OCI-M1 (cell line): Measurements from ENCODE around the gene KRT71.
"Not testable (repeated sequence)": the region's sequence is repeated elsewhere in the genome, so short reads cannot be mapped to it uniquely, and the experiment has no call there.

ENCODE experiments used
- DNase-seq: peaks from one replicate; lab custom pipeline; 2025; lab: John Stamatoyannopoulos, UW

KRT71 gene

DNA sequence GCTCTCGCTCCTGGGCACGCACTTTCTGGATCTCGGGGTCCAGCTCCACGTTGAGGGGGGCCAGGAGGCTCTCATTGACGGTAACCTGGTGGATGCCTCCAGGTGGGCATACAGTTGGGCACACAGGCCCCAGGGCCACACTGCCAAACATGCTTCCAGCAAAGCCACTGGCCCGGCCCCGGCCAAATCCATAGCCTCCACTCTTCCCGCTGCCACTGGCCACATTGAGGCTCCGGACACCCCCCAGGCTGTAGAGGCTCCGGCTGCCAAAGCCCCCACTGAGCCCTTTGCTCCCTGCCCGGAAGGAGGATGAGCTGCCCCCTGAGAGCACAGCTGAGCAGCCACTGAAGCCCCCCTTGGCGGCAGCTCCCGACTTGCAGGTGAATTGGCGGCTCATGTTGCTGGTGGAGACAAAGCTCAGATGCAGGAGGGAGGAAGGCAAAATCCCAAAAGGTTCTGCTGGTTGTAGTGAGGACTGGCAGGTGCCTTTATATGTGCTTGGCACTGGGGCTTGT is at the start of gene KRT71:
TSS of gene KRT71 (minus strand) at position 465 of the 515 bp plus-strand sequence. CDS start at position 397, 68 bp downstream.
- no peak for DNase-seq

DNA sequence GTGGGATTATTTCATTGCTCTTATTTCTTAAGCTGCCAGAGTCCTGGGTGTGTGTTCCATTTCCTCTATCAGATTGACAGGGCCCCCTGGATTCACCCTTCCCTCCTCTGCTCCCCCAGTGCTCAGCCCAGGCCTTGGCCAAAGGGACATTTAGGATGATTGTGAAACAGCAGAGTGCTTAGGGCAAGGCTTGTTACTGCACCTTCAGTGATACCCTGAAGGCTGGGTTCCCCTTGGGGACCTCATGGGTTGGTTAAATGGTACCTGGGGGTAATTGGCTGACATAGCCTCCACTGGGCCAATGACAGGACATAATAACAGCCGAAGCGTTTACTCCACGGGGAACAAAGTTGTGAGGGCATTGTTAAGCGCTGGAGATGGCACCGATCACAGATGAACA is 49.6 kb upstream of the KRT71 start:
- DNase-seq = no peak

DNA sequence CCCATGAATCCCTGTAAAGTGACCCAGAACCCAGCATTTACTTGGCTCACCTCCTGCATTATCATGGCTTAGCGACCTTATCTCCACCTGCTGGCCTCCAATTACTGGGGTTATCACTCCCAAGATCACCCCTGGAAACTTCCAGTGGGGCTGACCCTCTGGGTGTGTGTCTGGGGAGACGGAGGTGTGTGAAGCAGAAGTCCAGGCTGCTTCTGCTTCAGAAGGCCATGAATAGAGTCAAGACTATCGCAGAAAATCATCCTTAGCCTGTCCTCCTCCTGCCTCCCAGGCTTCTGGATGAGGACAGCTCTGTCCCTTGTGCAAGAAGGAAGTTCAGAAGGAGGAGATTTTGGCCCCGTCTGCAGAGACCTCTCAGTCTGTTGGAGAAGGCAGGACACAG is 48.7 kb upstream of the KRT71 start:
- no peak for DNase-seq

DNA sequence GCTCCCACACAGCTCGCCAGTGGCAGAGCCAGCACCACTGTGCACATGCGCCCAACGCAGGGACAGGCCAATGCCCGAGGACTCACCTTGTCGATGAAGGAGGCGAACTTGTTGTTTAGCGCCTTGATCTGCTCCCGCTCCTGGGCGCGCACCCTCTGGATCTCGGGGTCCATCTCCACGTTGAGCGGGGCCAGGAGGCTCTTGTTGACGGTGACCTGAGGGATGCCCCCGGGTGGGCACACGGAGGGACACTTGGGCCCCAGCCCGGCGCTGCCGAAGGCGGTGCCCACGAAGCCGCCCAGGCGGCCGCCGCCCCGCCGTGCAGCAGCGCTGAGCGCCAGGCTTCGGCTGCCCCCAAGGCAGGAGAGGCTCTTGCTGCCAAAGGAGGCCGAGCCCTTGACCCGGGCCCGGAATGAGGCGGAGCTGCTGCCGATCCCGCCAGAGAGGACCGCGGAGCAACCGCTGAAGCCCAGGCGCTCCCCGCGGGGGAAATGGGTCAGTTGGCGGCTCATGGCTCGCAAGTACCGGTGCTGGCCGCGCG is 48.1 kb upstream of the KRT71 start, which contains the start of gene KRT72:
TSS of gene KRT72 (minus strand) at position 523 of the 541 bp plus-strand sequence. CDS start at position 512, 11 bp downstream.
- no peak for DNase-seq

DNA sequence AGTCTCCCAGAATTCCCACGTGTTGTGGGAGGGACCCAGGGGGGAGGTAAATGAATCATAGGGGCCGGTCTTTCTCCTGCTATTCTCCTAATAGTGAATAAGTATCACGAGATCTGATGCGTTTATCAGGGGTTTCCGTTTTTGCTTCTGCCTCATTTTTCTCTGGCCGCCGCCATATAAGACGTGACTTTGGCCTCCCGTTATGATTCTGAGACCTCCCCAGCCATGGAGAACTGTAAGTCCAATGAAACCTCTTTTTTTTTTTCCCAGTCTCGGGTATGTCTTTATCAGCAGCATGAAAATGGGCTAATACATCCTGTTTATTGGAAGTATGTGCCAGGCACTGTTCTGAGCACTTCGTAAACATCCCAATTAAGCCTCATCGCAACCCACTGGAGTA is 47.5 kb upstream of the KRT71 start:
- DNase-seq = no peak

DNA sequence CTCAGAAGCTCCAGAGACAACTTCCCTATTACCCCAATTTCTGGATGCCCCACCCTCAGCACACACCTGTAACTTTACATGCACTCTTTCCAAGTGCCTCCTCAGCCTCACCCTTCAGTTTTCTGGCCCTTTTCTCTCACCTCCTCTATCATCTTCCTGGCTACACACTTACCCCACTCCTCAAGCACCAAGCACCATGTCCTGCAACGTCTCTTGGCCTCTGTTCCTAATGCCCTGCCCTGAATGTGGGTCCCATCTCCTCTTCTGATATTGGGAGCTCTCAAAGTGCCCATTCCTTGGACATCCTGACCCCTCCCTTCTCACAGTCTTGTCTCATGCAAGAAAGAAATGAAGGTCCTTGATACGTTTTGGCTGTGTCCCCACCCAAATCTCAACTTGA is 47.1 kb upstream of the KRT71 start:
- no peak for DNase-seq

DNA sequence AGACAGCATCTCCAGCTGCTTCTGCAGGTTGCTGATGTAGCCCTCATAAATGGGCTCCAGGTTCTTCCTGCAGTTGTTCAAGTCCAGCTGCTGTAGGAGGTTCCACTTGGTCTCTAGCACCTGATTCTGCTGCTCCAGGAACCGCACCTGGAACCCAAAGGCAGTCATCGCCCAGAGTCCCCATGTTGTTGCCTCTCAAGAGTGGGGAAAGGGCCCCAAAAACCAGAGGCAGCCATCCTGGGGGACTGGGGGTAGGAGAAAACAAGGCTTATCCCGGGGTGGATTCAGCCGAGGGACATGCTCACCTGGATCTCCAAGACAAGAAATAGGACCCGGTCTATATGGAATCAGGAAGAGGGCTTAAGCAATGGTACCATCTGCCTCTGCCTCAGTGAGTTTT is 46.0 kb upstream of the KRT71 start:
- DNase-seq = no peak

DNA sequence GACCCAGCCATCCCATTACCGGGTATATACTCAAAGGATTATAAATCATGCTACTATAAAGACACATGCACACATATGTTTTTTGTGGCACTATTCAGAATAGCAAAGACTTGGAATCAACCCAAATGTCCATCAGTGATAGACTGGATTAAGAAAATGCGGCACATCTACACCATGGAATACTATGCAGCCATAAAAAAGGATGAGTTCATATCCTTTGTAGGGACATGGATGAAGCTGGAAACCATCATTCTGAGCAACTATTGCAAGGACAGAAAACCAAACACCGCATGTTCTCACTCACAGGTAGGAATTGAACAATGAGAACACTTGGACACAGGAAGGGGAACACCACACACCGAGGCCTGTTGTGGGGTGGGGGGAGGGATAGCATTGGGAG is 41.3 kb upstream of the KRT71 start:
- not testable (repeated sequence) for DNase-seq

DNA sequence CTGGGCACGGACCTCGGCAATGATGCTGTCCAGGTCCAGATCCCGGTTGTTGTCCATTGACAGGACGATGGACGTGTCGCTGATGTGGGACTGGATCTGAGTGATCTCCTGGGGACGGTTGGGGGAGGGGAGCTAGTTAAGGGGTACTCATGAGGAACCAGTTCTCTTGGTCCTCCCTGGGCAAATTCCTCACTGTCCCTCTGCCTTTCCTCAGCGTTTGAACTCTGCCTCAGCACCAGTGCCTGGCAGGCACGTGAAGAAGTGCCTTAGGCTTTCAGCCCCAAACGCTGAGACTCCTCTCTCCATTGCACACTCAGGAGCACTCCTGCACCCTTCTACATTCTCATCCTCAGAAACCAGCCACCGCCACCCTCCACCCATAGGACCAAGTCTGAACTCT is 38.6 kb upstream of the KRT71 start:
- no peak for DNase-seq

DNA sequence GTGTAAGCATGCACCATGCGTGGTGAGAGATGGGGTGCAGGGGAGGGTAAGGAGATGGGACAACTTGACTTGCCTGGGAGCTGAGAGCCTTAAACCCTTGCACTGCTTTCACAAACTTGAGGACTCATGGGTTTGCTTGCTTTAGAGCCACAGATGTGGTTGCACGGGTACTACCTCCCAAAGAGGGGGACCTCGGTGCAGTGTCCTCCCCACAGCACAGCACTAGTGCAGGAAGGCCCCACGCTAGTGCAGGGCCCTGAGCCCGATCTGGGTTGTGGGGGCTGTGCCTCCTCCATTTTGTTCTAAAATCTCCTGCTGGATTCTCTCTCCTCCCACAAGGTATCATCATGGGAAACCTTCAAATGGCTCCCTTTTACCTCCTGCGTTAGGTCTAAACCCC is 37.1 kb upstream of the KRT71 start:
- DNase-seq = no peak

DNA sequence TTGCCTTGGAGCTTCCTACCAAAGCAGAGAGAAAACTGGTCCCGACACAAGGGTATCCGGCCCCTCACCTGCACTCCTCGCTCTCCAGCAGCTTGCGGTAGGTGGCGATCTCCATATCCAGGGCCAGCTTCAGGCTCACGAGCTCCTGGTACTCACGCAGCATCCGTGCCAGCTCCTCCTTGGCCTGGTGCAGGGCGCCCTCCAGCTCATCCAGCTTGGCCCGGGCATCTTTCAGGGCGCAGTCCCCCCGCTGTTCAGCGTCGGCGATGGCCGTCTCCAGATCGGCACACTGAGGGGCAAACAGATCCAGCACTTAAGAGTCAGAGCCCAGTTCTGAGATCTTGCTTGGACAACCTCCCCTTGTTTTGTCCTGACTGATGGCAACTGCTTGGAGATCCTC is 34.6 kb upstream of the KRT71 start:
- DNase-seq = no peak

DNA sequence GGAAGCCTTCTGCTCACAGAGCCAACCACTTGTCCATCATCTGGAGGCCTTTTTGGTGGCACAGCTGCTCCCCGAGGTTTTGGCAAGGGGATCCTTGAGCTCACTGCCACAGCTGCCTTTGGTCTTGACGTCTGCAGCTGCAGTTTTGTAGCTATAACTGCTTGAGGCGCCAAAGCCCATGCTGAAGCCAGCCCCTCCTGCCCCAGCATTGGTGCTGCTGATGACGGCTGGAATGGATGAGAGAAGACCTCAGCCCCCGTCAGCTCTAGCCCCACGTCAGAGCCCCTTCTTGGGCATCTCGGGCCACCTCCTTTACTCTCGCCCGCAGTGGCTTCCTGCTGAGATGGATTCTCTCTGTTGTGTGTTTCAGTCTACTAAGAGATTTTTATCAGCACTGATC is 33.0 kb upstream of the KRT71 start:
- no peak for DNase-seq

DNA sequence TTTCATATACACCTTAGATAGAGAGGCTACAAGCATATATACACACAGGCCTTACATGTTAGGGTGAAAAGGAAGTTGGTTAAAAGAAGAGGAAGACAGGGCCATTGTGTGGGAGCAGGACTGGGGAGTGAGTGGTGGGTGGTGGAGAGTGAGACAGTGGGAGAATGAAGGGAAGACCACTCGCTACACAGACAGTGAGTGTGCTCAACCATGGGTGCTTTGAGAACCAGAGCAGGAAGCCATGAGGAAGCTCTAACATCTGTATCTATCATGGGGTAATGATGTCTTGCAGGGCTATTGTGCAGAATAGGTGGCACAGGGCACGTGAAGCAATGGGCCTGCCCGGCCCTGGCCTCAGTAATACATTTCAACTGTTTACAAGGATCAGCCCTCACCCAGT is 32.1 kb upstream of the KRT71 start:
- DNase-seq = peak; percentile 6

DNA sequence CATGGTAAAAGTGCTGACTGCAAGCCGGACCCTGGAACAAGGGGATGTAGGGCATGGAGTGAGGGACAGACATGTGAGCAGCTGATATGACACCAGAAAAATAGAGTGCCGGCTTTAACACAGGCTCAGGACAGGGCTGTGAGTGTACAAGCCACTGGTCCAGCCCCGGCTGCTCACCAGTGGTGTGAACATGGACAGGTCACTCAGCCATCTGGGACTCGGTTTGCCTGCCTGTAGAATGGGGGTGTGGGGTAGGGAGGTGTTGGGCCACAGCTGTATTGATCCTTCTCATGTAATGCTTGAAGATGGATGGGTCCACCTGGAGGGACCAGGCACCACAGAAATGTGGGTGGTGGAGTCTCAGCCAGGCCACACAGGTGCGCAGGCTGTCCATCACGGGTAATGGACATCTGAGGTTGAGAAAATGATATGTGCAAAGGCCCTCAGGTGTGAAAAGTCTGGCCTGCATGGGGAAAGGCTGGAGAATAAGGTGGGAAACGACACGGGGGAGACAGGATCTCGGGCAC is 31.3 kb upstream of the KRT71 start:
- no peak for DNase-seq

DNA sequence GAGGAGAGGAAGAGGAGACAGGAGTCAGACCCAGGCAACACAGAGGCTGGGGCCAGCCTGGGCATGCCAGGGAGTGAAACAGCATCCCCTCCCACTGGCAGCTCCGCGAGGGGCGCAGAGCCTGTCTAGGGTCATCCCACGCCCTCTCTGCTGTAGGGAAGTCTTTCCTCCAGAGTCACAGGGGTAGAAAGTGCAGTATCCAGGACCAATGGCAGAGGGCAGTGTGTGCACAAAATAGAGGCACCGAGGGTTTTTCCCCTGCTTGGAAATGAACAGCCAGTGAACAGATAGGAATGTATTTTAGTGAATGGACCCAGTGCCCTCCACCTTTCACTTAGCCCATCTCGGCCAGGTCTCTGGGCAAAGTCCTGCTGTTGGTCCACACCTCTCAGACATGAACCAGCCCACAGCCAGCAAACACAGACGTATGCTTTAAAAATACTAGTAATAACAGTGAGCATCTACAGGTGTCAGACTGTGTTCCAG is 30.1 kb upstream of the KRT71 start:
- DNase-seq = peak; percentile 82

DNA sequence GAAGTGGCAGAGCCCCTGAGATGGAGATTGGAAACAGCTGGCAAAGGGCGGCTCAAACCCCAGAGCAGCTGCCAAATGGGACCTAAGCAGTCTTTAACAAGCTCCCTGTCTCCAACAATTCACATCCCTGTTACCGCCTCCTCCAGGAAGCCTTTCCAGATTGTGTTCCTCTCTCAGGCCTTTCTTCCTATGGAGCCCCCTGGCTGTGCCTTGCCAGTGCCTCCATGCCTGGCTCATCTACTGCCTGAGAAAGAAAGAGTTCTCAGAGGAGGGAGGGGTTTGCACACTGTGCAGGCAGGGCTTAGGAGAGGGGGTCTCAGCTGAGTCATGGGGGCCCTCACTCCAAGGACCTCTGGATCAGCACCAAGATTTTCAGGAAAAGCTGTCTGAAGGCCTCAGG is 29.5 kb upstream of the KRT71 start:
- no peak for DNase-seq

DNA sequence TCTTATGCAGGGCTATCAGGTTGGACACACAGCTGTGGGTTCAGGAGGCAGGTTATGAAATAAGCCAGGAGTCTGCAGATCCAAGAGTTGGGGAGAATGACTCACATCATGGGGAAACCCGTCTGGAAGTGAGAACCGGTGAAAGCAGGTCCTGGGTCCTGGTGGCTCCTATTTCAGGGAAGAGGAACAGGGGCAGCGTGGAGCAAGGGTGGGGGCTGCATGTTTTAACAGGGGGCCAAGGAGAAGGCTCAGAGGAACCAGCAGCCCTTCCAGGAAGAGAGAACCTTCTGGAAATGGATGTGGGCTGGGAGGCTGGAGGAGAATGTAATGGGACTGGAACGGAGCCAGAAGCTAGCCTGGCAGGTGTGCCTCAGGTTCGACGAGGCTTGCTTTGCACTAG is 28.5 kb upstream of the KRT71 start:
- DNase-seq = no peak

DNA sequence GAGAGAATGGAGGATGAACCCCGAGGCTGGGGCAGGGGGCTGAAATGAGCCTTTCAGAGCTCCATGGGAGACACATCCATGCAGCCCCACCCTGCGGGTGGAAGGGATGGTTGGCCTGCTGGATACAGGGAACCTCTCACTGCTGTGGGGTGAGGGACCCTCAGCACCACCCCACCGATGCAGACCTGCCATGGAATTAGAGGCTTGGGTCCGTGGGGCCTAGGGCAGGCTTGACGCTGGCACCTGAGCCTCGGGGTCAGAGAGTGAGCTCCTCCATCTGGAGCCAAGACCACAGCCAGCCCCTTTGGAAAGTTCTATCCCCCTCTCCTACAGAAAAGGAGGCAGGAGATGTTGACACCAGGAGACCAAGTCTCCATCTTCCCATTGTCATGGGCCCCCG is 28.1 kb upstream of the KRT71 start:
- no peak for DNase-seq

DNA sequence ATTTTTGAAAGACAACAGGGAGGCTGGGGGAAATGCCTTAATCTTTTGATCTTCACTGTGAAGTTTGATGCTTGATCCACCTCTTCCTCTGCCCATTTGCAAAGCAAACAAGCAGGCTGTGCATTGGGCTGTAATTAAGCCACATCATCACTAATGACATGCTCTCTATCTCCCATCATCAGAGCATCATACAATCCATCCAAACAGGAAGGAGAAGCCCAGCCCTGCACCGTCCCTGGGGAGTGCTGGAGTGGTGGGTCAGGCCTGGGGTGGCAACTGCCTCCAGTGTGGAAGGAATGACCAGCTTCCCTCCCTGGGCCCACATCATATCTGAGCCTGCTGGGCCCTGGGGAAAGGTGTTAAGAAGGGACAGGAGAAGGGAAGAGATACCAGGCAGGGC is 27.6 kb upstream of the KRT71 start:
- DNase-seq = no peak

DNA sequence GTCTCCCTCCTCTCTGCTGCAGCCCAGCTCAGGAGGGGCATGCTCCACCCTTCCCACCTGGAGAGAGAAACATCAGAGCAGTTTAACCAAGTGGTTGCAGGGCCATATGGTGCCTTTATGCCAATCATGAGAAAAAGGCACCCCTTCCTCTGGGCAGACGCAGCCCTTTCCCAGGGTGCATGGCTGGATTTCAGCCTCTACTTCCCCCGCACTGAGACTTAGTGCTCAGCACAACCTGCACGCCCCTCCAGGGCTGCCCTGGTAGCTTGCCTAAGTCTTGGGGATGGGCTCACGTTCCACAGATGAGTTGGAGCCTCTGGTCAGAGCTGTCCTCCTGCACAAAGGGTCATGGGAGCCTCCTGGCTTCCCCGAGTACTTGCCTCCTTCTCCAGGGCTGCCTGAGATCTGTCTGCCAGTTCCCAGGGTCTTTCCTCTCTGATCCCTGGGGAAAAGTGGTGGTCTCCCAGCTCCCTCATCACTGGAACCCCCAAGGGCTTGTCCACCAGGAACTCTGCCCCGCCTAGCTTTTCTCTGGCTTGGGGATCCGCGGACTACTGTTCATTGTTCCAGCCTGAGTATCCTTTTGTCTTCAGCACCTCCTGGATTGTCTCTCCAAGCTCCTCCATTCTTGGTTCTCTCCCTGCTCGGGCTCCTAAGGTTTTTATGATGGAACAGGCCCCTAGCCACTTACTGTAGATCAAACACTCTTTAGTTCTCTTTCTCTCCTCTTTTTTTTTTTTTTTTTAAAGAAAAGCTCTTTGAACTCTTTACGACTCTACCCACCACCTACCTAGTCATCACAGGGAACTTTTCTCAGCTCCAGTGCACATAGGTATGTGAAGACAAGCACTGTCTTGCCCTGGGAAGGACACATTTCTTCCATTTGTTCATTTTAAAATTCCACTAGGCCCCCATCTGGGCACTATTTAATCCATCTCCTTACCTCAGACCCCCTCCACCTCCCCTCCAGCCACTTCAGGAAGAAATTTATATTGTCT is 26.8 kb upstream of the KRT71 start:
- no peak for DNase-seq

DNA sequence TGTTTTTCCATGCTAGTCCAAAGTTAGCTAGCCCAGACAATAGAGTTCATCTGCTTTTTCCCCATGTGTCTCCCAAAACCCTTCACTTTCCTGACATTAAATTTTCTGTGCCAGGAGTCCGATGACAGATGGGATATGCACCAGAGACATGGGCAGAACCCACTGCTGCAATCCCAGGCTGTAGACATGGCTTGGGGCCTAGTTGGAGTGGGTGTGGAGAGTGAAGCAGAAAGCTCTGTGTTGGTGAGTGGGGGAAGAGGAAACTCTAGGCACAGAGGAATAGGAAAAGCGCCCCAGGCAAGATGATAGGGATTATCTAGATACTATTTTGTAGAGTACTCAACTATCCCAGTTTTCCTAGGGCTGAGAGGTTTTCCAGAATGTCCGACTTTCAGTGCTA is 25.5 kb upstream of the KRT71 start:
- no peak for DNase-seq

DNA sequence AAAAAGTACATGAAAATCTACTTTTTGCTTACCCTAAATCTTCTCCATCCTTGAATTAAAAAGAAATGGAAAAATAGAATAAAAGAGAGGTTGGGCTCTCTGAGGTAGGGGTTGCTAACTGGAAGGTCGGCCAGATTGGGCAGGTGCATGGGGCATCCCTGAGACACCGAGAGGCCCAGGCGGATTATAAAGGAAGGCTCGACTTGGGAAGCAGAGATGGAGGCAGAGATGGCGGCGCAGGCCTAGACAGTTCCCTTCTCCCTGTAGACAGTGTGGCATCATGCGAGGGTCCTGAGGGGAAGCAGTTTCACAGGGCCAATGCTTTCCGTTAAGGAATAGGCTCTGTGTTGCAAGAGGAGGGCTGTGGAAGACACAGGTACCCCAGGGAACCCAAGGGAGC is 24.4 kb upstream of the KRT71 start:
- DNase-seq = no peak

DNA sequence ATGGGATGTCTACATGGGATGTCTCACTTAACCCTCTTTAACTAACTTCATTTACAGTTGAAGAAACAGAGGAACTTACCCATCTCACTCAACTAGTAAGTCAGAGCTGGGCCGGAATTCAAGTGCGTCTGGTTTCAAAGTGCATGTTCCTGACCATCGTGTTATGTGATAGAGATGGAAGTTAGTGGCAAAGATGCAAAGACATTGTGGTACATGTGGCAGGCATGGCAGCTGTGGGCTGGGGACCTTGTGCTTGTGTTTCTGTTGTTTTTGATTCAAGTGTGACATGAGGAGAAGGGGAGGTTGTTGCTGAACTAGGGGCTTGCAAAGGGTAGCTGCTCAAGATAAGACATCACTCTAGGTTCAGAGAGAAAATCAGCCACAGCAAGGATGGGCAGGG is 23.0 kb upstream of the KRT71 start:
- no peak for DNase-seq
